Activated T-cell treated with anti-CD3 and anti-CD28 coated beads, Interleukin-2, amount 50 U/mL, for 72 hours (primary cell): Measurements from ENCODE around the gene OVAAL. TPM values are rescaled to one million over a fixed set of nuclear protein-coding genes. Genes with fewer than 3 reads are reported as not detected.

Experiments used
- ATAC-seq, 2 donors: fragments of 150-1000 bp; cut with Tn5 transposase; replicated peaks in 1 of 2; 2 replicates each; pipeline ENCODE4 v1.10.0; 2021; ENCODE audit warnings: moderate library complexity in 2 of 2, mild to moderate bottlenecking in 1 of 2
- DNase-seq, 2 donors: peaks; one replicate each; pipeline ENCODE4 v3.0.0; 2021 to 2022; ENCODE audit warnings: mixed read lengths in 1 of 2
- H3K27ac Mint-ChIP-seq: one replicate; pipeline ENCODE4 v1.8.0; 2022; ENCODE audit warnings: mild to moderate bottlenecking, moderate library complexity, mixed read lengths
- H3K27me3 Mint-ChIP-seq: one replicate; pipeline ENCODE4 v1.8.0; 2022; ENCODE audit warnings: low read depth, mixed read lengths
- H3K36me3 Mint-ChIP-seq, 2 donors: one replicate each; pipeline ENCODE4 v1.8.0; 2022; ENCODE audit warnings: mixed read lengths in 2 of 2, mild to moderate bottlenecking in 1 of 2; ENCODE audit not compliant: insufficient read depth in 2 of 2
- H3K4me1 Mint-ChIP-seq: one replicate; pipeline ENCODE4 v1.8.0; 2022; ENCODE audit warnings: low read depth, mixed read lengths
- H3K4me3 Mint-ChIP-seq, 2 donors: one replicate each; pipeline ENCODE4 v1.8.0; 2022; ENCODE audit warnings: mild to moderate bottlenecking in 2 of 2, mixed read lengths in 2 of 2, moderate library complexity in 2 of 2
- H3K9me3 Mint-ChIP-seq, 2 donors: one replicate each; pipeline ENCODE4 v1.8.0; 2022; ENCODE audit warnings: mixed read lengths in 2 of 2
- total RNA-seq, 2 donors: library from RNA; stranded (reverse); gene quantifications; one replicate each; pipeline ENCODE4 v1.2.3, GENCODE V29; 2022

Gene OVAAL
- total RNA-seq, 2 donors from 2014 or later = not detected

DNA sequence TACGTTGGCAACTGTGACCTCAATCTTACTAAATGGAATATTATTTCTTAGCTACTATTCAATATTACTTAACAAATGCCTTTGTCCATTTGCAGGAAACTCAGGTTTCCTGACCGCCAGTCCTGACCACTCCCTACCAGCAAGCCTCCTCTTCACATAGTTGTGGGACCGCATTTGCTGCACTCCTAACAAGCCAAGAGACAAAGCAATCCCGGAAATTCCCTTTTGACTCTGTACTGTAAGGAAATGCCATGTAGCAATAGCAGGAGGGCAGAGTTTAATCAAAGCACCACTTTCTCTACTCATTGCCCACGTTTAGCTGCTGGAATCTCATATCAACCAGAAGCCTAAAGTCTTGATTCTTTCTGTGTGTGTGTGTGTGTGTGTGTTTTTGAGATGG, 28.3 kb upstream of the OVAAL start:
- H3K36me3 Mint-ChIP-seq = no peaks in the 10 kb centered on the region
- H3K27ac Mint-ChIP-seq = no peak overlapping the region
- H3K4me1 Mint-ChIP-seq = peaks cover 7% of the 10 kb centered on the region
- no peaks in the 10 kb centered on the region for H3K9me3 Mint-ChIP-seq
- H3K27me3 Mint-ChIP-seq = peaks cover 15% of the 10 kb centered on the region
- DNase-seq = no peak
- no peak overlapping the region for H3K4me3 Mint-ChIP-seq
- ATAC-seq = no peak

DNA sequence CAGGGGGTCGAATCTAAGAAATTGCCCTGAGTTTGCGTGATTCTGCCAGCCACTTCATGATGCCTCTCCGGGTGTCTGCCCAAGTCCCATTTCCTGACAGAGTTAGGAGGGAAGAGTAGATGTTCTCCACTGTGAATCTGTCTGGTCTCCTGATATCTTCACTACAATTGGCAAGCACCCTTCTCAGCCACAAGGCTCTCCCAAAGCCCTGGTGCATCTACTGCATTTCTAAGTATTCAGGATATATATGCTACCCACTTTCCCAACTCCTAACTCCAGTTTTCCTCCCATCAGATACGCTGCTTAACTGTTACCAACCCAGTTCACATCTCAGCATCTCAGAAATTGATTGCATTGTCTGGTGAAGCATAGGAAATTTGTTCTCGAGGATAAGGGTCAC, 25.9 kb upstream of the OVAAL start:
- Mint-ChIP-seq H3K27ac (no peak overlapping the region), H3K4me1 (peaks cover 4% of the 10 kb centered on the region), H3K36me3 (no peaks in the 10 kb centered on the region), H3K27me3 (peaks cover 10% of the 10 kb centered on the region), H3K4me3 (no peak overlapping the region), H3K9me3 (no peaks in the 10 kb centered on the region)
- DNase-seq (no peak), ATAC-seq (no peak)

DNA sequence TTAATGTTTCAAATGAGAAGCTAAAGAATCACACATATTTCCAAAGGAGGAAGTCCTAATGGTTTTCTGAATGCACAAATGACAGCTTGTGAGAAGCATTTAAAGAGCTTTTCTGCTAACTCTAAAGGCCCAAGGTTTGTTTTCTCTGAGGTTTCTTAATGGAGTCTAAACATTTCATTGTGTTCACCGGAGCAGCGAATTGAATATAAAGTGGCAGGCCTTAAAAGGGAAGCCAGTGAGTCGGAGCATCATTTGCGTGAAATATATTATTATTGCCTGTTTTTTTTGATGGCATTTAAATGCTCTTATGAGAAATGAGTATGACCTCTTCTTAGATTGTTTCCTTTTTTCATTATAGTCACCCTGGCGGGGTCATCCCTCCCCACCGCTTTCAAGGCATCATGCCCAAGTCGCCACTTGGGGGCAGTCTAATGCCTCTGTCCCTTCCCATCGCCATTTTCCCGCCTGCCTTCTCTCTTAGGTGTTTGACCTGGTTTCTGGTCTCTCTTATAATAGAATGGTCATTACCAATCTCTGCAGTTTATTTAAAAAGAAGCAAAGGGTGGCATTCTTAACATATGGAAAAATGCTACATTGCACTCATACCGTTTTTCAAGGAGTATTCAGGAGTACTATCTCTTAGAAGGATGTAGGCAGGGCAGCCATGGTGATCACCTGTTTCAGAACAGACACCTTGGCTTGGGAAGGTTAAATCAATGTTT, 25.3 kb upstream of the OVAAL start:
- H3K4me3 Mint-ChIP-seq = no peak overlapping the region
- H3K4me1 Mint-ChIP-seq = peaks cover 4% of the 10 kb centered on the region
- peak; percentile 75 to 78 for DNase-seq
- peak; percentile 67 to 76 for ATAC-seq
- H3K27me3 Mint-ChIP-seq = peaks cover 10% of the 10 kb centered on the region
- no peaks in the 10 kb centered on the region for H3K9me3 Mint-ChIP-seq
- H3K27ac Mint-ChIP-seq = no peak overlapping the region
- H3K36me3 Mint-ChIP-seq = no peaks in the 10 kb centered on the region

DNA sequence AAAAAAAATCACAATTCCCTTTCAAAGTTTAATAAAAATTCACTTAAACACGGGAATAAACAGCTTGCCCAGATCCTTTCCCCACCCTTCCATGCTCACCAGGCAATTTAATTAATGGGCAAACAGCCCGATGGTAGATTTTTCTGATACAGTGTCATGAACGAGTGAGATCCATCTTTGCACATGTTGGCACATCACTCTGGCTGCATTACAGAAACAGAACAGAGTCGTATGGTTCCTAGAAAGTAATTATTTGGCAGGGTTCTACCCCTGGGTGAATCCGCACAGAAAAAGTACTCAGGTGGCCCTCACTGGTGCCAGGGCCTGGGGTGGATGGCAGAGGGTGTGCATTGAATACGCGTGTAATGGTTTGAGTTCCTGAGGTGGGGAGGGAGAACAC, 24.6 kb upstream of the OVAAL start:
- Mint-ChIP-seq H3K4me1 (peaks cover 4% of the 10 kb centered on the region), H3K4me3 (no peak overlapping the region), H3K27me3 (peaks cover 10% of the 10 kb centered on the region), H3K36me3 (no peaks in the 10 kb centered on the region), H3K9me3 (no peaks in the 10 kb centered on the region), H3K27ac (no peak overlapping the region)
- ATAC-seq (no peak), DNase-seq (no peak)

DNA sequence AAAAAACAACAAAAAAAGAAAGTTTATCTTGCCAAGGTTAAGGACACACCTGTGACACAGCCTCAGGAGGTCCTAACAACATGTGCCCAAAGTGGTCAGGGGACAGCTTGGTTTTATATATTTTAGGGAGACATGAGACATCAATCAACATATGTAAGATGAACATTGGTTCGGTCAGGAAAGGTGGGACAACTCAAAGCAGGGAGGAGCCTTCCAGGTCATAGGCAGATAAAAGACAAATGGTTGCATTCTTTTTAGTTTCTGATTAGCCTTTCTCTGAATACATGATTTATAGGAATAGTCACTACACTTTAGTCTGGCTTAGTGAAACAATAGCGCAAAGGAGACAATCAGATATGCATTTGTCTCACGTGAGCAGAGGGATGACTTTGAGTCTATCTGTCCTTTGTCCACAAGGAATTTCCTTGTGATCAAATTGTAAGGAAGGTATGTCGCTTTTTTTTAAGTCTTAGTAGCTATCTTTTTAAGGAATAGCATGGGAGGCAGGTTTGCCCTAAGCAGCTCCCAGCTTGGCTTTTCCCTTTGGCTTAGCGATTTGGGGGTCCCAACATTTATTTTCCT, 23.3 kb upstream of the OVAAL start:
- peaks cover 4% of the 10 kb centered on the region for H3K4me1 Mint-ChIP-seq
- DNase-seq = no peak
- peaks cover 10% of the 10 kb centered on the region for H3K27me3 Mint-ChIP-seq
- no peak overlapping the region for H3K27ac Mint-ChIP-seq
- no peak for ATAC-seq
- H3K9me3 Mint-ChIP-seq = no peaks in the 10 kb centered on the region
- no peaks in the 10 kb centered on the region for H3K36me3 Mint-ChIP-seq
- H3K4me3 Mint-ChIP-seq = no peak overlapping the region

DNA sequence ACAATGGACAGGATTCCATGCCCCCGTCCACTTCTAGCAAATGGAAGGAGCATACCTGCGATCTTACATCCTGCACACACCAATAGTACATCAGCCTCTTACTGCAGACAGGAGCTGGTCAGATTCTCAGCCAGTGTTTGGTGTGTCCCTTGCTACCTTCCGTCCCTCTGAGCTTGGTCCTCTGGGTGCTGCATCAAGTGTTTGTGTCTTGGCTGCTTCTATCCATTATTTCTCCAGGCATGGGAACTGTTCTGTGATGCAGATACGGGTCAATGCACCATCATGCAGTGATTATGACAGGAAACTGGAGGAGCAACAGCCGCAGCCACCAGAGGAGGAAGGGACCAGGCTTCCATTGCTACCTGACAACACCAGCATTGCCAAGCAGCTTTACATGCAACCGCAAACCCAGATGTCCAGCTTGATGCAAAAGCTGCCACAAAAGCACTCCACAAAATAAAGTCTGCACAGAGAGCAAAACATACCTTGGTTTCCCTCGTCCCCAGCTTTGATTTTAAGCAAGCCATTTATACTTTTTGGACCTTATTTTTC, 21.9 kb upstream of the OVAAL start:
- Mint-ChIP-seq H3K9me3 (no peaks in the 10 kb centered on the region), H3K4me3 (no peak overlapping the region), H3K36me3 (no peaks in the 10 kb centered on the region), H3K27me3 (peaks cover 10% of the 10 kb centered on the region), H3K27ac (no peak overlapping the region), H3K4me1 (peaks cover 4% of the 10 kb centered on the region)
- DNase-seq = no peak
- no peak for ATAC-seq

DNA sequence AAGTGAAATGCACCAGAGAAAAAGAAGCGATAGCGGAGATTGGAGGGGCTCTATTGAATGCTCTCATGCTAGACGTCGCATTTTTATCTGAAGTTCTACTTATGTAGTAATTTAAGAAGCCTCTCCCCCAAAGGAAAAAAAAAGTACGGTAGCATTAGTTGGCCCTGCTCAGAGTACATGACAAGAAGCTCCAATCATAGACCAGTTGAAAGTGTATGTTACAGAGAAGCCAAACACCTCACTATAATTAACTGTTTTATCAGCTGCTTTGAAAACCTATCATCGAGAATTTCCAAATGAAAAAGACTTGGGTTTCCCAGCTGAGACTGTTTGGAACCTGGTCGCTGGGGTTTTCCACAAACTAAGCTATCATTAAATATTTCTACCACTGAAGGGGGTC, 19.6 kb upstream of the OVAAL start:
- H3K9me3 Mint-ChIP-seq = no peaks in the 10 kb centered on the region
- no peaks in the 10 kb centered on the region for H3K4me1 Mint-ChIP-seq
- H3K36me3 Mint-ChIP-seq = no peaks in the 10 kb centered on the region
- no peak overlapping the region for H3K4me3 Mint-ChIP-seq
- DNase-seq = no peak
- no peak overlapping the region for H3K27ac Mint-ChIP-seq
- ATAC-seq = no peak
- H3K27me3 Mint-ChIP-seq = peaks cover 5% of the 10 kb centered on the region

DNA sequence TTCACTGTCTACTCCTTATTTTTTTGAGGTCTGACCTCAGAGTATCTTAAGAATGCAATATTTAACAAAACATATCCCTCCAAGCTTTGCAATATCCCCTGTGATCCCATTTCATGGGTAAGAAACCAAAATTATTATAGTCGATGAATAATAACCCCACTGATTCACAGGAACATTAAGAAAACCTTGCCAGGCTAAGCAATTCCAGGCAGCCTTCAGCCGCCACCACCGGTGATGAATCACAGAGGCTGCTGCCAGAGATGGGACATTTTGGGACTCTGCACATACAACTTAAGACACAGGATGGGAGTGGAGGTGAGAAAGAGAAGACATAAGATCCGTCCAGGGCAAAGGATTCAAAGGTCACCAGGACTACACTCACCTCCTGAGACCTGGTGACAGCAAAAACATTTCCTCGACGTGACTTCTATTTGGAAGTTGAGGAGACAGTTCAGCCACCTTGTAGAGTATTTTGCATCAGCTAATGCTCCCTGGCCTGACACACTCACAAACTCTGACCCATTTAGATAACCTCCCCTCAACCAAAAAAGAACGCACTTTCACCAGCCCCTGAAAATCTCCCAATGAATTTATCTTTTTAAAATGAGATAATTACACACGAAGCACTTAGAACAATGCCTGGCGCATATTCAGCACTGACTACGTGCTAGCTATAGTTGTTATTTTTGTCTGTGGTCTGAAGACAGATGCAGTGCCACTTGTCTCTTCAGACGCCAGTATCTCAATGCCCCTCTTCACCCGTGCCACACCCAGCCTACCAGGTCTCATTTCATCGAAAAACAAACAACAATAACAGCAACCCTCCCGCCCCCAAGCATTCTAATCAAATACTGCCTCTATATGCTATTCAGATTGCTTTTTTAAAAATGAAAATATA, 17.8 kb upstream of the OVAAL start:
- no peaks in the 10 kb centered on the region for H3K36me3 Mint-ChIP-seq
- H3K9me3 Mint-ChIP-seq = no peaks in the 10 kb centered on the region
- H3K27ac Mint-ChIP-seq = no peak overlapping the region
- H3K27me3 Mint-ChIP-seq = no peaks in the 10 kb centered on the region
- H3K4me3 Mint-ChIP-seq = no peak overlapping the region
- ATAC-seq (no peak), DNase-seq (no peak)
- H3K4me1 Mint-ChIP-seq = no peaks in the 10 kb centered on the region

DNA sequence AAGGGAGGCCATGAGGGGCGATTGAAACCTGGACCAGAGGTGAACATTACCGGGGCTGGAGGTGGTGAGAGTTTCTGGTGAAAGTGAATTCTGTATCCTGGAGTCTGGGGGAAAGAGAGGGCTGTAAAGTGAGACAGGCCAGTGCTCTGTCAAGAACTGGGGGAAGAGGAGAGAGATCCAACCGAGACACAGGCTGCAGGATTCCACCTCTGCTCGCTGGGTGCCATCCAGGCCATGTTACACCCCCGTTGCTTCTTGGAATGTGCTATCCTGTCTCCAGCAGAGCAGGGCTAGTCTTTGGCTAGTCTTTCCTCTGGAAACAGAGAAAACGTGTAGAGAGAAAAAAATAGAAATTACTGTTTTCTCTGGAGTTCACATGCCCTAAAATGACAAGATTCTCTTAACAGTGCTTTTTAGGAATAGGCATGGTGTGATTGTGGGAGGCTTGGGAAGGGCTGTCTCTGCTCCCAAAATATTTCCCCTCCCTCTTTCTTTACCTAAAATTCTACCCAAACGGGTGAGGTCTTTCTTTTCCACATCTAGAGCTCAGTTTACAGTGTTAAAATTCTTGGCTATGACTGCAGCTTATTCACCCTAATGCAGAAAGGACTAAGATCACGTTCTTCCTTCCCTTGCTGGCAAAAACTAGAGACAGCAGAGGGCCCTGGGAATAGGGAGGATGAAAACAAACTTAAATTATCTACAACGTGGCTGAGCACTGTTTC, 16.5 kb upstream of the OVAAL start:
- Mint-ChIP-seq H3K36me3 (no peaks in the 10 kb centered on the region), H3K9me3 (no peaks in the 10 kb centered on the region), H3K27ac (no peak overlapping the region), H3K4me1 (no peaks in the 10 kb centered on the region), H3K4me3 (no peak overlapping the region), H3K27me3 (no peaks in the 10 kb centered on the region)
- ATAC-seq (no peak), DNase-seq (no peak)

DNA sequence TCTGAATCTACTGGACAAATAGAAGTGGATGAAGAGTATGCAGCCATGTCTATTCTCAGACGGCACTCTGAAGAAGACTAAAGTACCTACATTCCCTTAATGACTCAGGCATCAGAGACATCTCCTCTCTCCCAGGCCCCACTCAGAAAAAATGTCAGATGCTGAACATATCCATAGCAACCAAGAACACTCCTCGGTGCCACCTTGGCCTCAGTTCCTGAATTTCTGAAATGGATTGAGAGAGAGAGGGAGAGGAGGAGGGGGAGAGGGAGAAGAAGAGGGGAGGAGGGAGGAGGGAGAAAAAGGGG, 16.0 kb upstream of the OVAAL start:
- H3K27me3 Mint-ChIP-seq = no peaks in the 10 kb centered on the region
- no peaks in the 10 kb centered on the region for H3K36me3 Mint-ChIP-seq
- H3K4me1 Mint-ChIP-seq = no peaks in the 10 kb centered on the region
- H3K27ac Mint-ChIP-seq = no peak overlapping the region
- ATAC-seq (no peak), DNase-seq (no peak)
- H3K9me3 Mint-ChIP-seq = no peaks in the 10 kb centered on the region
- H3K4me3 Mint-ChIP-seq = no peak overlapping the region

DNA sequence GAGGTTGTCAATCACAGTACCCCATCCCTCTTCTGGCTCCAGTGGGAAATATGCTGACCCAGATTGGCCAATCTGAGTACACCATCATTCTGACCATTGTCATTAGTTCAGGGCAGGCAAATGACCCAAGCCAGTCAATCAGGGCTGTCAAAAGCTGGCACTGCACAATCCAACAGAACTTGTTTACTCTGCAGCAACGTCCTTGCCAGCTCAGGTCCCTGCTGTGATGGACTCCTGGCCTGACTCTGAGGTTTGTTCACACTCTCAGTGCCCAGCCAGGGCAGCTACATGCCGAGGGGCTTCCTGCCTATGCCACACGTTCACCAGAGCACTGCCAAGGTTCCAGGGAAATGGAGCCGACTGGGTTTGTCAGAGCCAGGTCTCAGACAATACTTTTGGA, 14.7 kb upstream of the OVAAL start:
- Mint-ChIP-seq H3K36me3 (no peaks in the 10 kb centered on the region), H3K27me3 (no peaks in the 10 kb centered on the region), H3K4me1 (no peaks in the 10 kb centered on the region), H3K9me3 (no peaks in the 10 kb centered on the region), H3K4me3 (no peak overlapping the region), H3K27ac (no peak overlapping the region)
- ATAC-seq (no peak), DNase-seq (no peak)

DNA sequence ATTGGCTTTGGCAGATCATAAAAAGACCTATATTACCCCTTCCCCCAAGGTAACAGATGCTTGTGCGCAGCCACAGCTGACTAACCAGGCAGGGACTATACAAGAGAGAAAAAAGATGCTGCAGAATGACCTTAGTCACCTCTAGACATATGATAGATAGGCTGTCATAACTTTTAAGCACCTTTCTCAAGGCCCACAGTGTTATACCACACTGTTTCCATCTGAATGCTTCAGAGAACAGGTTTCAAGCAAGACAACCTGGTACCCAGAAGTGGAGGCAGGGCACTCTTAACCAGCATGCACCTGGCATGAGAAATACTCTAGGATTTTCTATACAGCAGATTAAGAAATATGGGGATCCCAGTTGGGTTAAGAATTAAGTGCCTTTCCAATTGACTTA, 12.8 kb upstream of the OVAAL start:
- Mint-ChIP-seq H3K36me3 (no peaks in the 10 kb centered on the region), H3K4me1 (no peaks in the 10 kb centered on the region), H3K27ac (no peak overlapping the region), H3K4me3 (no peak overlapping the region), H3K9me3 (no peaks in the 10 kb centered on the region), H3K27me3 (no peaks in the 10 kb centered on the region)
- ATAC-seq (peak in 1 of 2 donors; percentile 36), DNase-seq (no peak)
